Motor neuron (in vitro differentiated cells): ENCODE results near the gene AP5Z1. TPM values are rescaled to one million over a fixed set of nuclear protein-coding genes. Genes with fewer than 3 reads are reported as not detected.

Experiments used
- ATAC-seq, 8 experiments: fragments of 200-7000 bp; cut with Tn5 transposase; replicated peaks in 6 of 8; 2 replicates each; pipeline ENCODE4 v1.8.0; 2021; ENCODE audit warnings: mild to moderate bottlenecking in 8 of 8, moderate library complexity in 8 of 8
- H3K27ac ChIP-seq, 2 donors: fragments of 250-450 bp; sonication (Bioruptor Pico); 2 replicates each; pipeline ENCODE4 v1.9.0; 2021; ENCODE audit warnings: antibody characterized with exemption in 2 of 2, mild to moderate bottlenecking in 2 of 2, moderate library complexity in 1 of 2
- H3K4me1 ChIP-seq, 2 donors: fragments of 250-450 bp; sonication (Bioruptor Pico); replicated peaks in 1 of 2; 2 replicates each; pipeline ENCODE4 v1.6.1; 2021; ENCODE audit warnings: antibody characterized with exemption in 2 of 2, mild to moderate bottlenecking in 2 of 2, moderate library complexity in 1 of 2
- H3K4me3 ChIP-seq, 5 donors: fragments of 250-450 bp; sonication (Bioruptor Pico); 2 replicates each; pipeline ENCODE4 v1.9.0; 2021; ENCODE audit warnings: antibody characterized with exemption in 5 of 5, mild to moderate bottlenecking in 5 of 5, moderate library complexity in 4 of 5
- WGBS, 10 experiments: fragments of 450-650 bp; shearing (Covaris generic); methylation state at CpG; one replicate each; pipeline ENCODE4 v1.0.0; 2022; 5-methylcytosine and 5-hydroxymethylcytosine counted together
- in situ Hi-C, 9 experiments: fragments of 400-800 bp; cut with MboI; loops; one replicate each; pipeline ENCODE4 v1.15.0; 2021; ENCODE audit warnings: low sequenced_read_pairs in 9 of 9, low pct_unique_long_range_greater_than_20kb in 2 of 9; ENCODE audit not compliant: unreplicated experiment in 9 of 9
- total RNA-seq, 8 experiments: library from RNA; unstranded; fragments of 300-600 nt; gene quantifications; 2 replicates each; pipeline versions ENCODE4 v1.2.3 to v1.2.4, GENCODE V29; 2022

Gene AP5Z1
- total RNA-seq, 8 experiments from 2014 or later, result 9.1 to 34.0 (median 18.3) TPM

DNA sequence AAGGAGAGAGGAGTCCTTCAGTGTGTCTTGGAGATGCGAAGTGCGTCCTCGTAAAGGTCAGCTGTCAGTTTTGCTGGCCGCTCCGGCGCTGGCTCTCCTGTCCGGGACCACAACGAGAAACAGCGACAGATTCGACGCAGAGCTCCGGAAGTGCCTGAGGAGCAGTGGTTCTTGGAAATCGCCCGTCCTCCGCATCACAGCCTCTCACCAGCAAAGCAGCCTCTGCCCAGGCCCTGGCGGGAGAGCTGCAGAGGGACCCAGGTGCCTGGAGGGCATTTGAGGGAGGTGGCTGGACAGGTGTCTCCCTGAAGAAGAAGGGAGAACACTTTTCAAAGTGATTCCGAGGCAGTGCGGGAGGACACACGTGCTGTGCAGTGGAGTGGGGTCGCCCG is 11.6 kb upstream of the AP5Z1 start:
- H3K4me3 ChIP-seq, result no peak overlapping the region
- H3K27ac ChIP-seq, result no peak overlapping the region
- no peaks in the 10 kb centered on the region for H3K4me1 ChIP-seq
- no peak for ATAC-seq
- in situ Hi-C loops, result no loop called here
- 95 to 100% (median 98%) methylated on average over 1 to 11 of the region's 21 CpGs; no CpG with 5 or more reads in 6 of the 10 experiments for WGBS, 10 experiments

GRCh38 chr7:4764402-4765007 is 10.9 kb upstream of the AP5Z1 start:
- in situ Hi-C loops, result no loop called here
- 89 to 100% (median 92%) methylated on average over 2 to 16 of the region's 35 CpGs; no CpG with 5 or more reads in 6 of the 10 experiments for WGBS, 10 experiments
- ATAC-seq, result no peak
- H3K27ac ChIP-seq, result no peak overlapping the region
- H3K4me1 ChIP-seq, result no peaks in the 10 kb centered on the region
- no peak overlapping the region for H3K4me3 ChIP-seq

DNA sequence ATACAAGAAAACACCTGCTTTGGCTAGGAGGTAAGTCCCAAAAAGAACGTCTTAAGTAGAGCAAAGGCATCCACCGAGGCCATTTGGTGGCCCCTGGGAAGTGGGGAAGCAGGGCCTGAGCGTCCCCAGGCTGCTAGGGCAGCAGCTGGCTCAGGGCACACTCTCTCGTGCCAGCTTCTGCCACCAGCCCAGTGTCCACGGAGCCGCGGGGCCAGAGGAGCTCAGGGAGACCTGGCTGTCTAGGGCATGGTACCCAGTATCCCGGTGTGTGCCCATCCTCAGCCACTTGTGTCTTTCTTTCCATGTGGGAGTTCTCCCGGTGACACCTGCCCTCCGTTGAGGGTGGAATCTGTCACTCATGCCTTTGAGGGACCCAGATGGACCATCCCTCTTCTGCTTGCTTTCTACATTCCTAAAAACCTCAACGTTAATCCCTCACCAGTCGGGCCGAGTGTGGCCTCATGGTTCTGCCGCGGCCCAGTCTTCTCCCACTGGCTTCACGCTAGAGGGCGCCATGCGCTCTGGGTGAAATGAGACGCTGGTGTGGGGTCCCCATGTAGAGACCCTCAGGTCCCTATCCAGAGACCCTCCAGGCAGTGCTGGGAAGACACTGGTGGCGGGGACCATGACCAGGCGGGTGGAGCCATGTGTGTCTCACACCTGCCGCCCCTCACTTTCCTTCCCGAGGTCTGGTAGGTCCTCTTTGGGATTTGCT is 9.5 kb upstream of the AP5Z1 start:
- no peak overlapping the region for H3K27ac ChIP-seq
- WGBS, 10 experiments, result 83 to 100% (median 94%) methylated on average over 1 to 22 of the region's 23 CpGs; no CpG with 5 or more reads in 4 of the 10 experiments

GRCh38 chr7:4766666-4767519 is 8.5 kb upstream of the AP5Z1 start:
- no peak for ATAC-seq
- no peak overlapping the region for H3K27ac ChIP-seq
- H3K4me3 ChIP-seq, result no peak overlapping the region
- no peaks in the 10 kb centered on the region for H3K4me1 ChIP-seq
- in situ Hi-C loops, result no loop called here
- WGBS, 10 experiments, result 62 to 95% (median 85%) methylated on average over 1 to 16 of the region's 37 CpGs; no CpG with 5 or more reads in 1 of the 10 experiments

More for the DNA sequence above, 9.5 kb upstream of the AP5Z1 start:
- in situ Hi-C loops, result no loop called here
- no peaks in the 10 kb centered on the region for H3K4me1 ChIP-seq
- H3K4me3 ChIP-seq, result no peak overlapping the region
- ATAC-seq, result peak in 3 of 8 experiments; percentile 9 to 23 (median 20)

GRCh38 chr7:4768597-4769569 is 6.5 kb upstream of the AP5Z1 start:
- H3K4me3 ChIP-seq, result no peak overlapping the region
- 84 to 100% (median 91%) methylated on average over 1 to 13 of the region's 27 CpGs; no CpG with 5 or more reads in 2 of the 10 experiments for WGBS, 10 experiments
- in situ Hi-C loops, result no loop called here
- peak in 2 of 8 experiments; percentile 5 to 10 for ATAC-seq
- no peaks in the 10 kb centered on the region for H3K4me1 ChIP-seq
- H3K27ac ChIP-seq, result no peak overlapping the region

GRCh38 chr7:4769761-4770160 is 5.7 kb upstream of the AP5Z1 start:
- WGBS, 10 experiments, result 64 to 93% (median 85%) methylated on average over 1 to 7 of the region's 7 CpGs
- Histone ChIP-seq H3K4me3 (no peak overlapping the region), H3K4me1 (peaks cover 5 to 8% of the 10 kb centered on the region in 2 donors), H3K27ac (no peak overlapping the region)
- ATAC-seq, result peak in 1 of 8 experiments; percentile 33
- in situ Hi-C loops, result no loop called here

- Histone ChIP-seq H3K27ac (no peak overlapping the region), H3K4me3 (no peak overlapping the region), H3K4me1 (peaks cover 5 to 8% of the 10 kb centered on the region in 2 donors)
- 39 to 100% (median 84%) methylated on average over 1 to 5 of the region's 9 CpGs; no CpG with 5 or more reads in 1 of the 10 experiments for WGBS, 10 experiments
- no peak for ATAC-seq
- in situ Hi-C loops, result no loop called here
Measured at GRCh38 chr7:4770886-4771285, 4.5 kb upstream of the AP5Z1 start.

GRCh38 chr7:4771737-4772136 is 3.7 kb upstream of the AP5Z1 start:
- ATAC-seq, result no peak
- Histone ChIP-seq H3K4me3 (no peak overlapping the region), H3K27ac (no peak overlapping the region), H3K4me1 (peaks cover 13% of the 10 kb centered on the region in 2 donors)
- 80% methylated on average over 1 of the region's 9 CpGs; no CpG with 5 or more reads in 9 of the 10 experiments for WGBS, 10 experiments
- in situ Hi-C loops, result no loop called here

GRCh38 chr7:4772306-4772705 is 3.1 kb upstream of the AP5Z1 start:
- in situ Hi-C loops, result no loop called here
- Histone ChIP-seq H3K27ac (no peak overlapping the region), H3K4me1 (peaks cover 13 to 14% of the 10 kb centered on the region in 2 donors), H3K4me3 (no peak overlapping the region)
- no peak for ATAC-seq
- WGBS, 10 experiments, result 71 to 100% (median 100%) methylated on average over 1 to 4 of the region's 6 CpGs; no CpG with 5 or more reads in 4 of the 10 experiments

GRCh38 chr7:4774007-4774406 is 1.4 kb upstream of the AP5Z1 start:
- H3K4me1 ChIP-seq, result peaks cover 13 to 14% of the 10 kb centered on the region in 2 donors
- no peak overlapping the region for H3K4me3 ChIP-seq
- in situ Hi-C loops, result no loop called here
- H3K27ac ChIP-seq, result no peak overlapping the region
- no peak for ATAC-seq
- 72 to 100% (median 88%) methylated on average over 1 to 12 of the region's 12 CpGs; no CpG with 5 or more reads in 4 of the 10 experiments for WGBS, 10 experiments

DNA sequence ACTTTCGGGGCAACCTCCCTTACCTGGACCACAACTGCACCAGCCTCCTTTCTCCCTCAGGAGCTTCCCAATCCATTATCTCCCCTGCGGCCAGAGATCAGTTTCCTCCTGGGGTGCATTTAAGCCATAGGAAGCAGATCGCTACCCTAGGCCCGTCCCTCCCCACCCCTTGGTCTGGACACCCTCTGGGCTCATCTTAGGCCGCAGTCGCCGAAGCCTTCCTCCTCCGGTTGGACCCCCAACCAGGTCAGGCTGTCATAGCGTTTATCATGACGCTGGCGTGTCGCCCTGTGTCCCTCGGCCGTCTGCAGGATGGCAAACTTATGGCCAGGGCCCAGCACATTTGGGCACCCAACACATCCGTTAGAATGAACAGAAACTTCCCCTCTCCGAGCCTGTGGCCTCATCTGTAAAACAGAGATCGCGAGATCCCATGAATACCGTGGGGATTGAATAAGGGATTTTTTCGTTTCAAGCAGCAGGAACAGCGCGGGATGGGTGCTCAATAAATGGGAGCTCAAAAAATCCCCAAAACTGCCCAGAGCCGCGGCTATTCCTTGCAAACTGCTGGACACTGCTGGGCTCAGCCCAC is 669 bp upstream of the AP5Z1 start:
- H3K4me3 ChIP-seq, result peak overlapping the region; percentile 71 to 98 (median 87)
- H3K4me1 ChIP-seq, result peaks cover 13 to 14% of the 10 kb centered on the region in 2 donors
- peak overlapping the region; percentile 84 to 91 for H3K27ac ChIP-seq
- peak in 6 of 8 experiments; percentile 8 to 56 (median 24) for ATAC-seq
- WGBS, 10 experiments, result 0 to 100% (median 9%) methylated on average over 1 to 17 of the region's 24 CpGs
- in situ Hi-C loops, result loop anchor here in 1 of 9 experiments (25.0 kb wide), 1 partner anchor 313 kb away; no protein-coding TSS in a partner anchor
